ENCODE data around the gene GUK1. TPM values are rescaled to one million over a fixed set of nuclear protein-coding genes. Genes with fewer than 3 reads are reported as not detected.
A peak's percentile ranks its signal among the peaks of the same experiment; 100 is the strongest.

GUK1 gene
- total and polyA plus RNA-seq, 2 experiments from 2014 or later, result 87.5 to 121 TPM

- no peak for TF ChIP-seq ZNF462 (CRISPR knock-in tag; IDR thresholded peaks at IDR 0.05)
- TF ChIP-seq CTCF (conservative IDR thresholded peaks at IDR 0.05; ENCODE audit: low read depth in 2 of 2), result no peak
- no peak for TF ChIP-seq EZH2 (IDR thresholded peaks at IDR 0.05; ENCODE audit: low read depth, unreplicated experiment)
Measured at GRCh38 chr1:228161866-228162265, 21.8 kb downstream of the GUK1 start (continued).

- peaks cover 10% of the 10 kb centered on the region; the same call in 2 of the 3 replicates for H3K4me1 Mint-ChIP-seq
- ATAC-seq, result peak; percentile 1; the same call in 1 of the 3 replicates
- no peak overlapping the region for H3K4me3 ChIP-seq
- H3K4me2 ChIP-seq, result peak overlapping the region; percentile 60
- peak; percentile 53 for DNase-seq (ENCODE audit: low spot score)
- no peak overlapping the region for H2AFZ ChIP-seq
- H3F3A ChIP-seq (replicated peaks; ENCODE audit: low read depth), result 0 out of 2 replicates have a peak, but pooled peaks cover 2% of the 10 kb centered on the region
- no peaks in the 10 kb centered on the region for H3K9me2 ChIP-seq (ENCODE audit: insufficient read depth)
- no peaks in the 10 kb centered on the region for H3K36me3 ChIP-seq (ENCODE audit: insufficient read depth)
- H3K4me1 ChIP-seq (ENCODE audit: insufficient read depth), result peaks cover 8% of the 10 kb centered on the region; the same call in 1 of the 2 replicates
- H3K36me3 Mint-ChIP-seq (ENCODE audit: low read depth), result no peaks in the 10 kb centered on the region; the same call in 2 of the 3 replicates
- no peak overlapping the region for H3K27ac ChIP-seq (ENCODE audit: low read depth)
- H4K20me1 ChIP-seq (replicated peaks; ENCODE audit: insufficient read depth), result no peaks in the 10 kb centered on the region; the same call in 1 of the 2 replicates
- H3K4me3 Mint-ChIP-seq, result no peak overlapping the region
- no peaks in the 10 kb centered on the region for H3K9me3 Mint-ChIP-seq
- peaks cover 18% of the 10 kb centered on the region for H3K27me3 ChIP-seq (ENCODE audit: insufficient read depth)
- H3K79me2 ChIP-seq (replicated peaks; ENCODE audit: insufficient read depth), result peaks cover 9% of the 10 kb centered on the region
- H3K27ac Mint-ChIP-seq, result no peak overlapping the region; the same call in 1 of the 2 replicates
- peaks cover 18% of the 10 kb centered on the region for H3K27me3 Mint-ChIP-seq (ENCODE audit: insufficient read depth, low read depth, poor library complexity)
- TF ChIP-seq EZH2 (IDR thresholded peaks at IDR 0.05; ENCODE audit: low read depth, unreplicated experiment) (no peak), ZNF462 (CRISPR knock-in tag; IDR thresholded peaks at IDR 0.05) (no peak), CREB1 (CRISPR knock-in tag; IDR thresholded peaks at IDR 0.05; ENCODE audit: low read depth) (no peak), STAT1 (IDR thresholded peaks at IDR 0.05; ENCODE audit: unreplicated experiment) (no peak)
Measured at GRCh38 chr1:228162286-228163006, 22.4 kb downstream of the GUK1 start.

All from GM23338 (cell line).